Neural crest cell (in vitro differentiated cells): ENCODE measurements around the gene BAIAP2L1. TPM values are rescaled to one million over a fixed set of nuclear protein-coding genes. Genes with fewer than 3 reads are reported as not detected.

Experiments
- DNase-seq: peaks from one replicate; pipeline ENCODE4 v3.0.0; 2021; ENCODE audit warnings: low read depth, mixed read lengths, low spot score
- H3K27ac Mint-ChIP-seq: one replicate; pipeline ENCODE4 v1.8.0; 2021; ENCODE audit warnings: mild to moderate bottlenecking, mixed read lengths; ENCODE audit not compliant: unreplicated experiment
- H3K27me3 Mint-ChIP-seq: 2 replicates; pipeline ENCODE4 v1.8.0; 2021; ENCODE audit warnings: low read depth, mild to moderate bottlenecking, mixed read lengths
- H3K36me3 Mint-ChIP-seq: 2 replicates; pipeline ENCODE4 v1.8.0; 2021; ENCODE audit warnings: low read depth, mild to moderate bottlenecking, mixed read lengths
- H3K4me1 Mint-ChIP-seq: 2 replicates; pipeline ENCODE4 v1.8.0; 2021; ENCODE audit warnings: mixed read lengths
- H3K4me3 Mint-ChIP-seq: one replicate; pipeline ENCODE4 v1.8.0; 2021; ENCODE audit warnings: mild to moderate bottlenecking, mixed read lengths
- H3K9me3 Mint-ChIP-seq: 2 replicates; pipeline ENCODE4 v1.8.0; 2021; ENCODE audit warnings: mixed read lengths
- total RNA-seq: library from RNA; stranded (reverse); gene quantifications from 2 replicates; pipeline ENCODE4 v1.2.1, GENCODE V29; 2021
- TF ChIP-seq, protein P1 (sequence below): fragments of 200-600 bp; sonication (generic); conservative IDR thresholded peaks from 2 replicates; pipeline ENCODE4 v1.5.0; 2021; ENCODE audit warnings: antibody characterized with exemption, mild to moderate bottlenecking

Gene BAIAP2L1
- total RNA-seq, 1 donor from 2014 or later: 1.5 TPM

- no peak for DNase-seq
- Mint-ChIP-seq H3K27ac (no peak overlapping the region), H3K4me1 (no peaks in the 10 kb centered on the region), H3K9me3 (no peaks in the 10 kb centered on the region), H3K4me3 (no peak overlapping the region), H3K36me3 (no peaks in the 10 kb centered on the region), H3K27me3 (no peaks in the 10 kb centered on the region)
- TF ChIP-seq, protein P1, sequence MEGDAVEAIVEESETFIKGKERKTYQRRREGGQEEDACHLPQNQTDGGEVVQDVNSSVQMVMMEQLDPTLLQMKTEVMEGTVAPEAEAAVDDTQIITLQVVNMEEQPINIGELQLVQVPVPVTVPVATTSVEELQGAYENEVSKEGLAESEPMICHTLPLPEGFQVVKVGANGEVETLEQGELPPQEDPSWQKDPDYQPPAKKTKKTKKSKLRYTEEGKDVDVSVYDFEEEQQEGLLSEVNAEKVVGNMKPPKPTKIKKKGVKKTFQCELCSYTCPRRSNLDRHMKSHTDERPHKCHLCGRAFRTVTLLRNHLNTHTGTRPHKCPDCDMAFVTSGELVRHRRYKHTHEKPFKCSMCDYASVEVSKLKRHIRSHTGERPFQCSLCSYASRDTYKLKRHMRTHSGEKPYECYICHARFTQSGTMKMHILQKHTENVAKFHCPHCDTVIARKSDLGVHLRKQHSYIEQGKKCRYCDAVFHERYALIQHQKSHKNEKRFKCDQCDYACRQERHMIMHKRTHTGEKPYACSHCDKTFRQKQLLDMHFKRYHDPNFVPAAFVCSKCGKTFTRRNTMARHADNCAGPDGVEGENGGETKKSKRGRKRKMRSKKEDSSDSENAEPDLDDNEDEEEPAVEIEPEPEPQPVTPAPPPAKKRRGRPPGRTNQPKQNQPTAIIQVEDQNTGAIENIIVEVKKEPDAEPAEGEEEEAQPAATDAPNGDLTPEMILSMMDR: no peak
Measured at GRCh38 chr7:98364220-98364619, 36.7 kb downstream of the BAIAP2L1 start.

- TF ChIP-seq, protein P1: no peak
- Mint-ChIP-seq H3K27me3 (no peaks in the 10 kb centered on the region), H3K27ac (no peak overlapping the region), H3K4me1 (no peaks in the 10 kb centered on the region), H3K9me3 (no peaks in the 10 kb centered on the region), H3K4me3 (no peak overlapping the region), H3K36me3 (no peaks in the 10 kb centered on the region)
- no peak for DNase-seq
Measured at GRCh38 chr7:98362517-98362916, 38.4 kb downstream of the BAIAP2L1 start.

- no peaks in the 10 kb centered on the region for H3K27me3 Mint-ChIP-seq
- no peaks in the 10 kb centered on the region for H3K9me3 Mint-ChIP-seq
- DNase-seq: no peak
- TF ChIP-seq, protein P1: peak; percentile 12
- no peaks in the 10 kb centered on the region for H3K36me3 Mint-ChIP-seq
- H3K27ac Mint-ChIP-seq: no peak overlapping the region
- H3K4me3 Mint-ChIP-seq: no peak overlapping the region
- H3K4me1 Mint-ChIP-seq: no peaks in the 10 kb centered on the region
Measured at GRCh38 chr7:98360221-98361130, 40.4 kb downstream of the BAIAP2L1 start.

GRCh38 chr7:98359395-98359794 is 41.5 kb downstream of the BAIAP2L1 start:
- H3K27me3 Mint-ChIP-seq: no peaks in the 10 kb centered on the region
- DNase-seq: no peak
- H3K27ac Mint-ChIP-seq: no peak overlapping the region
- TF ChIP-seq, protein P1: no peak
- H3K4me1 Mint-ChIP-seq: no peaks in the 10 kb centered on the region
- H3K4me3 Mint-ChIP-seq: no peak overlapping the region
- H3K36me3 Mint-ChIP-seq: no peaks in the 10 kb centered on the region
- no peaks in the 10 kb centered on the region for H3K9me3 Mint-ChIP-seq

GRCh38 chr7:98358706-98359105 is 42.2 kb downstream of the BAIAP2L1 start:
- H3K4me3 Mint-ChIP-seq: no peak overlapping the region
- H3K27me3 Mint-ChIP-seq: no peaks in the 10 kb centered on the region
- H3K4me1 Mint-ChIP-seq: no peaks in the 10 kb centered on the region
- TF ChIP-seq, protein P1: no peak
- H3K27ac Mint-ChIP-seq: no peak overlapping the region
- no peak for DNase-seq
- H3K9me3 Mint-ChIP-seq: no peaks in the 10 kb centered on the region
- no peaks in the 10 kb centered on the region for H3K36me3 Mint-ChIP-seq
